NCI-H2196 treated with DMSO at 0.1 percent for 48 hours (cell line): ENCODE measurements around the gene RXYLT1.
A peak's percentile ranks its signal among the peaks of the same experiment; 100 is the strongest.

Experiments used
- DNase-seq: peaks from one replicate; lab custom pipeline; 2025; ENCODE audit not compliant: unreplicated experiment; lab: John Stamatoyannopoulos, UW

The RXYLT1 gene

GRCh38 chr12:63843254-63843720 lies 63.6 kb downstream of the RXYLT1 start:
- no peak for DNase-seq

- DNase-seq, result peak; percentile 79
Measured at GRCh38 chr12:63843721-63844390, 64.1 kb downstream of the RXYLT1 start.

- DNase-seq, result peak; percentile 33
Measured at GRCh38 chr12:63844391-63845341, 65.0 kb downstream of the RXYLT1 start, which contains the start of gene SRGAP1. SRGAP1 (plus strand) TSS chr12:63844700; CDS start chr12:63844817, 117 bp downstream.

DNA sequence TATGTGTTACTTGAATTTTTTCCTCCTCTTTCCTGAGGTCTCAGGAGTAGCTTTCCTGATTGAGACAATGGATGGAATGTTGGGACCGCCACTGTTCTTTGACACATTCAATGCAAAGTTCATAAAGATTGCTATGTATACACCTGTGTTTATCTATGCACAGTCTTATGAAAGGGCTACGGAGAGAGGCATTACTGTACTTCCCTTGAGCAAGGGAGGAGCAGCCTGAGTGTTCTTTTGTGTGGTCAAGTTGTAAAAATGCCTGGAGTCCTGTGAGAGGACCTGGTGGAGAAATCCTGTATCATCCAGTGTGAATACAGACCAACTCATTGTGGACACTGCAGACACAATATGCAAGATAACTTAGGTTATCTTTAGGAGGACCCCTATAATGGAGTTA lies 66.0 kb downstream of the RXYLT1 start:
- DNase-seq, result no peak

DNA sequence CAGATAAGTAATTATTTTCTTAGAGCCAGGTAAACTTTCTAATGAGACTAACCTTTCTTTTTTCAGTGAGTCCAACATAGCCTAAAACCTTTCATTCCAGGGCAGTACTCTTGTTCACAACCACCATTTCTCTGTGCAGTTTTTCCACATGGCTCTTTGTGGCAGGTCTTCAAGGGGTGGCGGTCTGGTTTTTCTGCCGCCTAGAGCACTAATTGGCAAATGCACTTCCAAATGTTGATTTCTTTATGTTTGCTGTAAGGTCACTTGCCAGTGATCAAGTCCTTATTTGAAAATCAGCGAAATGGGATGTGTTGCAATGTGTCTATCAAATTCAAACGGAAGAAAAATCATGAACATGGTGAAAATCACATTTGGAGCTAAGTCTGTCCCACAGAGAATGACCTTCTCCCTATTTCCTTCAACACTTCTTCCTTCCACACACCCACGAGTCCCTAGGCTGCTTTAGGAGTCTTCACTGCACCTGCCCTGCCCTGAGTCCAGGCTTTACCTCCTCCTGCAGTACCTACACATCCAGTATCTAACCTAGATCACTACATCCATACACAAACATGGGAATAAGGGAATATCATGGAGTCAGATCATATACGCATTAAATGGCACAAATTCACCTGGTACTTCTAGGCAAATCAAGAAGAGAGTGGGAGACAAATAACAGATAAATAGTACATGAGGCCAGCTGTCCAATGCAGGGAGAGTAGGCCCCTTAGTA lies 66.7 kb downstream of the RXYLT1 start:
- no peak for DNase-seq

- DNase-seq, result no peak
Measured at GRCh38 chr12:63848450-63848849, 68.7 kb downstream of the RXYLT1 start.

GRCh38 chr12:63849106-63849620 lies 69.5 kb downstream of the RXYLT1 start:
- DNase-seq, result no peak

DNA sequence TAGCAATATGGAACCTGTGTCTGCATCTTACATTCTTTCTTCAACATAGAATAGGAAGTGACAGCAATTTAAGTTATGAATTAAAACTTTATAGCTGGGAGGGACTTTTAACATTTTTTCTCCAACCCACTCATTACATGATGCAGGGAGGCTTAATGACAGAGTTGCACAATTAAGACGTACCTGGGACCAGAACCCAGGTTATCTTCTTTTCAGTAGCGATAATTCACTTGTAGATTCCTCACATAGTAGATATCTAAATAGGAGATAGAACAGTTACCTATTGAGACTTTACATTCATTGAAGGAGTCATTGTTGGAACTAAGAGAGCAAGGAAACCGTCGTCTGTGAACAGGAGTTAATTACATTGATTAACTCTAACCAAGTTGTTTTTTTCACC lies 69.9 kb downstream of the RXYLT1 start:
- no peak for DNase-seq

DNA sequence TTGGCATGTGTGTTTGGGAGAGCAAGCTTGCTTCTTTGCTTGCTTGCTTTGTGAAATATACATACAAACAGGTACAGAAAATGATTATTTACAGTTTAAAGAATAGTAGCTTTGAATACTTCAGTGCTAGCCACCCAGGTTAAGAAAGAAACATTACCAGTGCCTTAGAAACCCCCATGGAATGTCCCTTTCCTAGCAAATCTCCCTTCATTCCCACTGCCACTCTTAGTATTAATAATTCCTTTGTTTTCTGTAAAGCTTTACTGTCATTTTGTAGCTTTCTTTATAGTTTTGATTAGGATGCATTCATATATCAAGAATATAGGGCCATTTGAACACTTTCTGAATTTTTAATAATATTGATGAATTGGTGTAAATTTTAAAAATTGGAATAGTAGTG lies 74.3 kb downstream of the RXYLT1 start:
- no peak for DNase-seq

- no peak for DNase-seq
Measured at GRCh38 chr12:63855299-63855698, 75.6 kb downstream of the RXYLT1 start.

DNA sequence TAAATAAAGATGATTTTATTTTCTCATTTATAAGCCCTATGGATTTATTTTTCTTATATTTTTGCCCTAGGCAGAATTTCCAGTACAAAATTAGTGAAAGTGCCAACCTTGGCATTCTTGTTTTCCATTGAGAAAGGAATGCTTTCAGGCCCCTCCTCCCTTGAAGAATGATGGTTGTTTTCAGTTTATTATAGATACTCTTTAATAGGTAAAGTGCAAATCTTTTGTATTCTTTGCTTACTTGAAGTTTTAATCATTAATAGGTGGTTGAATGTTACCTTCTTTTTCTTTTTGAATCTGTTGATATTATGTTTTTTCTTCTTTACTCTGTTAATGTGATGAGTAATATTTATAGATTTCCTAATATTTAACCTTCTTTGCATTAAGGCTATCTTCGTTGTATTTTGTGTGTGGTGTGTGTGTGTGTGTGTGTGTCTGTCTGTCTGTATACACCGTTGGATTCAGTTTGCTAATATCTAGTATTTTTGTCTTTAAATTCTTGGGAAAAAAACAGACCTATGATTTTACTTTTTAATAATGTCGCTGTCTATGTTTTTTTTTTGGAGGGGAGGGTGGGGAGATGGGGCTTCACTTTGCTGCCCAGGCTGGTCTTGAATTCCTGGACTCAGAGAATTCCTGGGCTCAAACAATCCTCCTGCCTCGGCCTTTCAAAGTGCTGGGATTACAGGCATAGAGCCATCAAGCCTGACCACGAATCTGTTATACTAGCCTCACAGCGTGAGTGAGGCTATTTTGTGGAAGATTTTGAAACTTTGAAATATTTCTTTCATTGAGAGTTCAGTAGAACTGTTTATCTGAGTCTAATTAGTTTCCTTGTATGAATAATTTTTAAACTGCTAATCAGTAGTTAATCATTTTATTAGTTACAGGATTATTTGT lies 78.3 kb downstream of the RXYLT1 start:
- no peak for DNase-seq
